Activated gamma-delta T cell (primary cell): ENCODE data around the gene SERPINA5.
"Not testable (repeated sequence)": the region's sequence is repeated elsewhere in the genome, so short reads cannot be mapped to it uniquely, and the experiment has no call there.

Experiments used
- DNase-seq: peaks from one replicate; lab custom pipeline; 2025; lab: John Stamatoyannopoulos, UW

The SERPINA5 gene

GRCh38 chr14:94598816-94599655, 17.8 kb downstream of the SERPINA5 start:
- no peak for DNase-seq

GRCh38 chr14:94599656-94600004, 18.4 kb downstream of the SERPINA5 start:
- DNase-seq, result no peak

- DNase-seq, result no peak
These were observed 18.9 kb downstream of the SERPINA5 start for GRCh38 chr14:94600148-94600545.

- no peak for DNase-seq
These were observed 20.7 kb downstream of the SERPINA5 start for GRCh38 chr14:94601884-94602391.

- DNase-seq, result no peak
These were observed 21.5 kb downstream of the SERPINA5 start for GRCh38 chr14:94602722-94603121.

GRCh38 chr14:94605361-94605760, 24.1 kb downstream of the SERPINA5 start:
- DNase-seq, result no peak

GRCh38 chr14:94608966-94609365, 27.7 kb downstream of the SERPINA5 start:
- not testable (repeated sequence) for DNase-seq

- no peak for DNase-seq
These were observed 30.0 kb downstream of the SERPINA5 start for GRCh38 chr14:94611179-94611578.

GRCh38 chr14:94612174-94612573, 30.9 kb downstream of the SERPINA5 start, which contains the start of gene SERPINA3:
TSS of gene SERPINA3 (plus strand) at chr14:94612391. CDS start at chr14:94614442, 2,051 bp downstream.
- no peak for DNase-seq

- DNase-seq, result no peak
These were observed 31.6 kb downstream of the SERPINA5 start for GRCh38 chr14:94612580-94613554.

GRCh38 chr14:94613720-94614644, 32.8 kb downstream of the SERPINA5 start:
- DNase-seq, result no peak

- DNase-seq, result no peak
These were observed 33.6 kb downstream of the SERPINA5 start for GRCh38 chr14:94614802-94615201.

GRCh38 chr14:94615254-94615653, 34.0 kb downstream of the SERPINA5 start:
- DNase-seq, result no peak

- no peak for DNase-seq
These were observed 34.8 kb downstream of the SERPINA5 start for GRCh38 chr14:94615823-94616570.

- DNase-seq, result no peak
These were observed 36.2 kb downstream of the SERPINA5 start for GRCh38 chr14:94617366-94617941.

GRCh38 chr14:94617988-94618822, 37.0 kb downstream of the SERPINA5 start:
- DNase-seq, result no peak

GRCh38 chr14:94619297-94619696, 38.1 kb downstream of the SERPINA5 start:
- DNase-seq, result no peak

GRCh38 chr14:94620597-94620996, 39.4 kb downstream of the SERPINA5 start:
- DNase-seq, result no peak
